PC-3 (cell line): ENCODE results near the gene FBXO34. TPM values are rescaled to one million over a fixed set of nuclear protein-coding genes. Genes with fewer than 3 reads are reported as not detected.

ENCODE experiments used
- ATAC-seq: fragments of 200-7000 bp; cut with Tn5 transposase; 2 replicates; pipeline ENCODE4 v1.9.1; 2020; ENCODE audit warnings: mild to moderate bottlenecking, moderate library complexity
- BruUV-seq: library from RNA; stranded (reverse); fragments of 400-500 nt; replicated peaks from 2 replicates; lab custom pipeline; 2021; lab: Mats Ljungman, UMichigan
- CTCF ChIA-PET: fragments of 300-600 bp; sonication (Branson Sonifier 250); formaldehyde crosslinking; loops from one replicate; lab custom pipeline; 2022; ENCODE audit warnings: antibody characterized with exemption; lab: Charles Lee
- POLR2A ChIA-PET: fragments of 300-600 bp; sonication (Branson Sonifier 250); formaldehyde crosslinking; loops from one replicate; lab custom pipeline; 2022; ENCODE audit warnings: antibody characterized with exemption; ENCODE audit not compliant: unreplicated experiment; lab: Charles Lee
- DNase-seq: peaks from one replicate; pipeline ENCODE4 v3.0.0-alpha.2; 2015
- H2AFZ ChIP-seq: fragments of 300-600 bp; sonication (generic); 2 replicates; pipeline ENCODE4 v1.6.0; 2016; ENCODE audit warnings: antibody characterized with exemption, low read length
- H3F3A ChIP-seq: fragments of 300-600 bp; sonication (generic); one replicate; pipeline ENCODE4 v1.6.0; 2017; ENCODE audit warnings: antibody characterized with exemption, low read length, control low read depth, mild to moderate bottlenecking; ENCODE audit not compliant: unreplicated experiment
- H3K27ac ChIP-seq: fragments of 300-600 bp; sonication (generic); 2 replicates; pipeline ENCODE4 v1.5.1; 2016; ENCODE audit warnings: mild to moderate bottlenecking, low read length
- H3K27me3 ChIP-seq: fragments of 300-600 bp; sonication (generic); 2 replicates; pipeline ENCODE4 v1.6.1; 2016; ENCODE audit warnings: low read length, mixed read lengths
- H3K36me3 ChIP-seq: fragments of 300-600 bp; sonication (generic); 2 replicates; pipeline ENCODE4 v1.6.1; 2016; ENCODE audit warnings: low read depth, mixed run types, low read length, mixed read lengths
- H3K4me1 ChIP-seq: fragments of 300-600 bp; sonication (generic); 2 replicates; pipeline ENCODE4 v1.5.1; 2016; ENCODE audit warnings: low read length; ENCODE audit not compliant: insufficient read depth
- H3K4me2 ChIP-seq: fragments of 300-600 bp; sonication (generic); 2 replicates; pipeline ENCODE4 v1.6.0; 2016; ENCODE audit warnings: low read length
- H3K4me3 ChIP-seq: fragments of 300-600 bp; sonication (generic); 2 replicates; pipeline ENCODE4 v1.5.1; 2016; ENCODE audit warnings: mild to moderate bottlenecking, low read length, mixed read lengths
- H3K79me2 ChIP-seq: fragments of 300-600 bp; sonication (generic); 2 replicates; pipeline ENCODE4 v1.6.1; 2017; ENCODE audit warnings: low read length, mixed read lengths
- H3K9ac ChIP-seq: fragments of 300-600 bp; sonication (generic); 2 replicates; pipeline ENCODE4 v1.6.0; 2016; ENCODE audit warnings: mild to moderate bottlenecking, low read length
- H3K9me2 ChIP-seq: fragments of 300-600 bp; sonication (generic); replicated peaks from 2 replicates; pipeline ENCODE4 v1.6.1; 2016; ENCODE audit warnings: mixed run types, low read length, mixed read lengths
- H3K9me3 ChIP-seq: fragments of 300-600 bp; sonication (generic); 2 replicates; pipeline ENCODE4 v1.6.1; 2016; ENCODE audit warnings: low read length, mixed read lengths
- H4K20me1 ChIP-seq: fragments of 300-600 bp; sonication (generic); 2 replicates; pipeline ENCODE4 v1.6.1; 2016; ENCODE audit warnings: low read length, mixed read lengths
- CTCF ChIP-seq: fragments of 300-600 bp; sonication (generic); conservative IDR thresholded peaks from 2 replicates; pipeline ENCODE4 v1.5.1; 2017; ENCODE audit warnings: antibody characterized with exemption, low read depth, mild to moderate bottlenecking, low read length
- EZH2 ChIP-seq: fragments of 300-600 bp; sonication (generic); IDR thresholded peaks from one replicate; pipeline ENCODE4 v1.6.1; 2017; ENCODE audit warnings: antibody characterized with exemption, mild to moderate bottlenecking, low read length; ENCODE audit not compliant: unreplicated experiment
- EZH2phosphoT487 ChIP-seq: fragments of 300-600 bp; sonication (generic); IDR thresholded peaks from 2 replicates; pipeline ENCODE4 v1.6.1; 2018; ENCODE audit warnings: mild to moderate bottlenecking, antibody characterized with exemption, low read length, borderline replicate concordance
- intact Hi-C: fragments of 100-400 bp; cut with micrococcal nuclease; formaldehyde crosslinking; loops from 2 replicates; pipeline ENCODE4 v1.9.0; 2023
- total RNA-seq: library from RNA; depleted of rRNA; stranded (reverse); fragments of >200 nt; gene quantifications from 2 replicates; pipeline ENCODE4 v1.2.3, GENCODE V29; 2014

The FBXO34 gene
- total RNA-seq, 1 experiment from 2014 or later, result 35.9 TPM

GRCh38 chr14:55223364-55223763 is 47.9 kb upstream of the FBXO34 start:
- Histone ChIP-seq H3K36me3 (no peaks in the 10 kb centered on the region), H3K4me2 (no peak overlapping the region), H3K9ac (no peak overlapping the region), H3K9me2 (no peaks in the 10 kb centered on the region), H3K4me3 (no peak overlapping the region), H3K79me2 (no peaks in the 10 kb centered on the region), H3K27me3 (no peaks in the 10 kb centered on the region), H3K27ac (no peak overlapping the region), H3K9me3 (peaks cover 6% of the 10 kb centered on the region; the same call in 1 of the 2 replicates), H4K20me1 (no peaks in the 10 kb centered on the region), H3K4me1 (peaks cover 19% of the 10 kb centered on the region), H3F3A (no peaks in the 10 kb centered on the region), H2AFZ (no peak overlapping the region)
- ATAC-seq (no peak), DNase-seq (no peak)
- TF ChIP-seq EZH2phosphoT487 (no peak), CTCF (no peak), EZH2 (no peak)
- CTCF ChIA-PET, result no interaction called here
- POLR2A ChIA-PET, result no interaction called here
- intact Hi-C loops, result no loop called here
- BruUV-seq, result no TSS peak

GRCh38 chr14:55228261-55228660 is 43.0 kb upstream of the FBXO34 start:
- intact Hi-C loops, result no loop called here
- no peak overlapping the region for H3K27ac ChIP-seq
- CTCF ChIA-PET, result interaction anchor here (0.5 kb wide), 1 partner anchor 12 kb away, joined by 3 read pairs; no protein-coding TSS in a partner anchor

More at GRCh38 chr14:55228261-55228660, 43.0 kb upstream of the FBXO34 start:
- no peaks in the 10 kb centered on the region for H3K4me1 ChIP-seq
- no peak overlapping the region for H3K4me2 ChIP-seq
- no peak for DNase-seq
- H4K20me1 ChIP-seq, result no peaks in the 10 kb centered on the region
- no peak overlapping the region for H3K4me3 ChIP-seq
- BruUV-seq, result no TSS peak
- POLR2A ChIA-PET, result no interaction called here
- H3F3A ChIP-seq, result no peaks in the 10 kb centered on the region
- no peak for ATAC-seq
- H3K9ac ChIP-seq, result no peak overlapping the region
- peaks cover 6% of the 10 kb centered on the region; the same call in 1 of the 2 replicates for H3K9me3 ChIP-seq
- H3K27me3 ChIP-seq, result peaks cover 2% of the 10 kb centered on the region
- no peaks in the 10 kb centered on the region for H3K36me3 ChIP-seq
- TF ChIP-seq EZH2phosphoT487, result no peak
- no peak for TF ChIP-seq EZH2
- TF ChIP-seq CTCF, result no peak
- no peaks in the 10 kb centered on the region for H3K79me2 ChIP-seq
- H3K9me2 ChIP-seq, result no peaks in the 10 kb centered on the region
- no peak overlapping the region for H2AFZ ChIP-seq
